Osteoblast (primary cell): ENCODE data around the gene KCNA3. TPM values are rescaled to one million over a fixed set of nuclear protein-coding genes. Genes with fewer than 3 reads are reported as not detected.
A peak's percentile ranks its signal among the peaks of the same experiment; 100 is the strongest.

ENCODE experiments used
- DNase-seq: peaks from one replicate; pipeline ENCODE4 v3.0.0; 2011; ENCODE audit warnings: low spot score, mixed read lengths; ENCODE audit not compliant: insufficient read length; ENCODE audit errors: missing footprints
- H2AFZ ChIP-seq: 2 replicates; pipeline ENCODE4 v1.6.0; 2011; ENCODE audit warnings: mild to moderate bottlenecking, low read length
- H3K27ac ChIP-seq: 2 replicates; pipeline ENCODE4 v1.5.1; 2011; ENCODE audit warnings: mild to moderate bottlenecking, low read depth, low read length, moderate library complexity
- H3K27me3 ChIP-seq: 2 replicates; pipeline ENCODE4 v1.6.0; 2012; ENCODE audit warnings: mild to moderate bottlenecking, control low read depth, inconsistent platforms, low read length, moderate library complexity; ENCODE audit not compliant: insufficient read depth
- H3K36me3 ChIP-seq: 2 replicates; pipeline ENCODE4 v1.5.1; 2011; ENCODE audit warnings: mild to moderate bottlenecking, low read length, control low read depth, moderate library complexity; ENCODE audit not compliant: insufficient read depth
- H3K4me1 ChIP-seq: 2 replicates; pipeline ENCODE4 v1.5.1; 2011; ENCODE audit warnings: mild to moderate bottlenecking, low read length, control low read depth, moderate library complexity; ENCODE audit not compliant: insufficient read depth
- H3K4me2 ChIP-seq: 2 replicates; pipeline ENCODE4 v1.6.0; 2011; ENCODE audit warnings: mild to moderate bottlenecking, low read length; ENCODE audit not compliant: insufficient read depth
- H3K4me3 ChIP-seq: fragments of 200-600 bp; sonication (generic); 3 replicates; pipeline ENCODE4 v1.5.1; 2012; ENCODE audit warnings: mild to moderate bottlenecking, low read length, inconsistent platforms; ENCODE audit not compliant: insufficient read depth
- H3K79me2 ChIP-seq: 2 replicates; pipeline ENCODE4 v1.6.0; 2012; ENCODE audit warnings: mild to moderate bottlenecking, low read length, control low read depth, inconsistent platforms; ENCODE audit not compliant: insufficient read depth
- H3K9me3 ChIP-seq: 2 replicates; pipeline ENCODE4 v1.5.1; 2011; ENCODE audit warnings: low read depth, low read length, control low read depth
- H4K20me1 ChIP-seq: 2 replicates; pipeline ENCODE4 v1.6.0; 2012; ENCODE audit warnings: mild to moderate bottlenecking, low read length, control low read depth; ENCODE audit not compliant: insufficient read depth
- CTCF ChIP-seq: IDR thresholded peaks from 2 replicates; pipeline ENCODE4 v1.5.1; 2011; ENCODE audit warnings: mild to moderate bottlenecking, low read depth, low read length, moderate library complexity; ENCODE audit errors: extremely low read depth
- total RNA-seq: library from RNA; depleted of rRNA; stranded (reverse); fragments of >200 nt; gene quantifications from 2 replicates; pipeline ENCODE4 v1.2.3, GENCODE V29; 2012

KCNA3 gene
- total RNA-seq, 1 donor: not detected

GRCh38 chr1:110672753-110673108, 2.0 kb downstream of the KCNA3 start:
- DNase-seq: peak; percentile 25
- Histone ChIP-seq H3K9me3 (no peaks in the 10 kb centered on the region), H3K27me3 (peaks cover 62% of the 10 kb centered on the region), H4K20me1 (no peaks in the 10 kb centered on the region), H3K4me1 (no peaks in the 10 kb centered on the region), H2AFZ (no peak overlapping the region), H3K4me3 (no peak overlapping the region), H3K4me2 (no peak overlapping the region), H3K79me2 (no peaks in the 10 kb centered on the region), H3K27ac (no peak overlapping the region), H3K36me3 (no peaks in the 10 kb centered on the region)
- TF ChIP-seq CTCF: no peak

- Histone ChIP-seq H3K4me2 (no peak overlapping the region), H3K4me1 (no peaks in the 10 kb centered on the region)
Observed at GRCh38 chr1:110672001-110672752, 2.6 kb downstream of the KCNA3 start.

GRCh38 chr1:110671361-110671760, 3.4 kb downstream of the KCNA3 start:
- H2AFZ ChIP-seq: no peak overlapping the region
- H3K36me3 ChIP-seq: no peaks in the 10 kb centered on the region
- no peak overlapping the region for H3K4me3 ChIP-seq
- no peak overlapping the region for H3K27ac ChIP-seq
- no peaks in the 10 kb centered on the region for H3K9me3 ChIP-seq
- H3K4me1 ChIP-seq: no peaks in the 10 kb centered on the region
- peaks cover 53% of the 10 kb centered on the region for H3K27me3 ChIP-seq
- H3K79me2 ChIP-seq: no peaks in the 10 kb centered on the region
- H3K4me2 ChIP-seq: no peak overlapping the region
- peak; percentile 10 for DNase-seq
- H4K20me1 ChIP-seq: no peaks in the 10 kb centered on the region
- no peak for TF ChIP-seq CTCF

More at GRCh38 chr1:110672001-110672752, 2.6 kb downstream of the KCNA3 start:
- Histone ChIP-seq H2AFZ (no peak overlapping the region), H3K9me3 (no peaks in the 10 kb centered on the region), H4K20me1 (no peaks in the 10 kb centered on the region), H3K79me2 (no peaks in the 10 kb centered on the region), H3K36me3 (no peaks in the 10 kb centered on the region), H3K27me3 (peaks cover 61% of the 10 kb centered on the region), H3K27ac (no peak overlapping the region), H3K4me3 (no peak overlapping the region)
- DNase-seq: peak; percentile 65
- no peak for TF ChIP-seq CTCF

GRCh38 chr1:110668549-110668948, 6.2 kb downstream of the KCNA3 start:
- Histone ChIP-seq H3K79me2 (no peaks in the 10 kb centered on the region), H3K36me3 (no peaks in the 10 kb centered on the region), H3K9me3 (no peaks in the 10 kb centered on the region), H4K20me1 (no peaks in the 10 kb centered on the region), H2AFZ (no peak overlapping the region), H3K4me2 (no peak overlapping the region), H3K4me3 (no peak overlapping the region), H3K27ac (no peak overlapping the region), H3K4me1 (no peaks in the 10 kb centered on the region), H3K27me3 (peaks cover 25% of the 10 kb centered on the region)
- no peak for TF ChIP-seq CTCF
- DNase-seq: no peak
